Neural cell (in vitro differentiated cells): ENCODE measurements around the gene LHFPL6.

Experiments used
- EZH2 ChIP-seq: fragments of 200-600, 300-800 bp; shearing (Covaris generic), sonication (generic); IDR thresholded peaks from 2 replicates; pipeline ENCODE4 v1.6.1; 2014; ENCODE audit warnings: antibody characterized with exemption, low read length, borderline replicate concordance, mild to moderate bottlenecking; ENCODE audit not compliant: insufficient read depth, poor library complexity, severe bottlenecking
- MXI1 ChIP-seq: fragments of 450-650 bp; conservative IDR thresholded peaks from 2 replicates; pipeline ENCODE4 v1.6.1; 2014; ENCODE audit warnings: antibody characterized with exemption, mild to moderate bottlenecking; ENCODE audit not compliant: poor library complexity, severe bottlenecking
- POLR2AphosphoS5 ChIP-seq: IDR thresholded peaks from 2 replicates; pipeline ENCODE4 v1.6.1; 2012
- TAF1 ChIP-seq: IDR thresholded peaks from 2 replicates; pipeline ENCODE4 v1.6.1; 2012; ENCODE audit warnings: low read depth
- TF ChIP-seq, protein P1 (sequence below): fragments of 450-650 bp; IDR thresholded peaks from 2 replicates; pipeline ENCODE4 v1.5.1; 2014; ENCODE audit warnings: antibody characterized with exemption, mild to moderate bottlenecking, moderate library complexity; ENCODE audit not compliant: poor library complexity, severe bottlenecking
- TF ChIP-seq, protein P2 (sequence below): IDR thresholded peaks from 2 replicates; pipeline ENCODE4 v1.6.1; 2012; ENCODE audit warnings: borderline replicate concordance

DNA sequence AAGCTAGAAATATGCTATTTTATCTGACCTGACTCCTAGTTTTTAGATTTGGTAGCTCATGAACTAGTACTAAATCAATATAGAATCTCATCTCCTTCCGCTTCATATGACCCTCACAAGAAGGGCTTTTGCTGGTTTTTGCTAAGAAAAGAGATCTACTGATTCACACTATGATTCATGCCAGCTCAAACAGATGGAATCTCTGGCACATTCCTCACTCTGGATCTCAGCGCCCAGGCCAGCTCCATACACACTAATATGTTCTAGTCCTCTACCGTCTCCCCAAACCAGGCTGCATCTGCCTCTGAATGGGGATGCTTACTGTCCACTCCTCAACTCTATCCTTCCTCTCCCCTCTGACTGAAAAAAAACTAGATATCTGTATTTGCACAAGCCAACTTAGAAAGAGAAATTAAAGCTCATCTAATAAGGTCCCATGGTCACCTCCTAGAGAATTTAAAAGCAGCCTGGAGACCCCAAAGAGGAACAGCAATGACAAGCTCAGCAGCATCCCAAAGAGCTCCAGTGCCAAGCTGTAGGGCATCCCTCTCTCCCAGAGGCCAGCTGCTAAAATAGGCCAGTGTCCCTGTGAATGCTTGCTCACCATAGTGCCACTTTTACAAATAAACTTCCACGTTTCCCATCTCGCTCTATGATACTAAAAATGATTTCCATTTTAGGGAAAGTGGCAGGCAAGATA lies 74.9 kb downstream of the LHFPL6 start:
- TF ChIP-seq, protein P1, sequence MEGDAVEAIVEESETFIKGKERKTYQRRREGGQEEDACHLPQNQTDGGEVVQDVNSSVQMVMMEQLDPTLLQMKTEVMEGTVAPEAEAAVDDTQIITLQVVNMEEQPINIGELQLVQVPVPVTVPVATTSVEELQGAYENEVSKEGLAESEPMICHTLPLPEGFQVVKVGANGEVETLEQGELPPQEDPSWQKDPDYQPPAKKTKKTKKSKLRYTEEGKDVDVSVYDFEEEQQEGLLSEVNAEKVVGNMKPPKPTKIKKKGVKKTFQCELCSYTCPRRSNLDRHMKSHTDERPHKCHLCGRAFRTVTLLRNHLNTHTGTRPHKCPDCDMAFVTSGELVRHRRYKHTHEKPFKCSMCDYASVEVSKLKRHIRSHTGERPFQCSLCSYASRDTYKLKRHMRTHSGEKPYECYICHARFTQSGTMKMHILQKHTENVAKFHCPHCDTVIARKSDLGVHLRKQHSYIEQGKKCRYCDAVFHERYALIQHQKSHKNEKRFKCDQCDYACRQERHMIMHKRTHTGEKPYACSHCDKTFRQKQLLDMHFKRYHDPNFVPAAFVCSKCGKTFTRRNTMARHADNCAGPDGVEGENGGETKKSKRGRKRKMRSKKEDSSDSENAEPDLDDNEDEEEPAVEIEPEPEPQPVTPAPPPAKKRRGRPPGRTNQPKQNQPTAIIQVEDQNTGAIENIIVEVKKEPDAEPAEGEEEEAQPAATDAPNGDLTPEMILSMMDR = no peak
- TF ChIP-seq TAF1 (no peak), MXI1 (no peak), POLR2AphosphoS5 (no peak), EZH2 (no peak)
- TF ChIP-seq, protein P2, sequence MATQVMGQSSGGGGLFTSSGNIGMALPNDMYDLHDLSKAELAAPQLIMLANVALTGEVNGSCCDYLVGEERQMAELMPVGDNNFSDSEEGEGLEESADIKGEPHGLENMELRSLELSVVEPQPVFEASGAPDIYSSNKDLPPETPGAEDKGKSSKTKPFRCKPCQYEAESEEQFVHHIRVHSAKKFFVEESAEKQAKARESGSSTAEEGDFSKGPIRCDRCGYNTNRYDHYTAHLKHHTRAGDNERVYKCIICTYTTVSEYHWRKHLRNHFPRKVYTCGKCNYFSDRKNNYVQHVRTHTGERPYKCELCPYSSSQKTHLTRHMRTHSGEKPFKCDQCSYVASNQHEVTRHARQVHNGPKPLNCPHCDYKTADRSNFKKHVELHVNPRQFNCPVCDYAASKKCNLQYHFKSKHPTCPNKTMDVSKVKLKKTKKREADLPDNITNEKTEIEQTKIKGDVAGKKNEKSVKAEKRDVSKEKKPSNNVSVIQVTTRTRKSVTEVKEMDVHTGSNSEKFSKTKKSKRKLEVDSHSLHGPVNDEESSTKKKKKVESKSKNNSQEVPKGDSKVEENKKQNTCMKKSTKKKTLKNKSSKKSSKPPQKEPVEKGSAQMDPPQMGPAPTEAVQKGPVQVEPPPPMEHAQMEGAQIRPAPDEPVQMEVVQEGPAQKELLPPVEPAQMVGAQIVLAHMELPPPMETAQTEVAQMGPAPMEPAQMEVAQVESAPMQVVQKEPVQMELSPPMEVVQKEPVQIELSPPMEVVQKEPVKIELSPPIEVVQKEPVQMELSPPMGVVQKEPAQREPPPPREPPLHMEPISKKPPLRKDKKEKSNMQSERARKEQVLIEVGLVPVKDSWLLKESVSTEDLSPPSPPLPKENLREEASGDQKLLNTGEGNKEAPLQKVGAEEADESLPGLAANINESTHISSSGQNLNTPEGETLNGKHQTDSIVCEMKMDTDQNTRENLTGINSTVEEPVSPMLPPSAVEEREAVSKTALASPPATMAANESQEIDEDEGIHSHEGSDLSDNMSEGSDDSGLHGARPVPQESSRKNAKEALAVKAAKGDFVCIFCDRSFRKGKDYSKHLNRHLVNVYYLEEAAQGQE = no peak
